Fibroblast of pulmonary artery (primary cell): ENCODE data around the gene CCDC77.

ENCODE experiments used
- DNase-seq: peaks from one replicate; pipeline ENCODE4 v3.0.0-alpha.2; 2010; ENCODE audit warnings: low read depth
- H3K4me3 ChIP-seq: replicated peaks from 2 replicates; pipeline ENCODE4 v1.5.1; 2011; ENCODE audit warnings: low read depth, mild to moderate bottlenecking, control low read depth, low read length, moderate library complexity
- CTCF ChIP-seq: IDR thresholded peaks from 2 replicates; pipeline ENCODE4 v1.5.1; 2011; ENCODE audit warnings: mild to moderate bottlenecking, control low read depth, low read length, inconsistent platforms; ENCODE audit errors: missing control alignments

Gene CCDC77

DNA sequence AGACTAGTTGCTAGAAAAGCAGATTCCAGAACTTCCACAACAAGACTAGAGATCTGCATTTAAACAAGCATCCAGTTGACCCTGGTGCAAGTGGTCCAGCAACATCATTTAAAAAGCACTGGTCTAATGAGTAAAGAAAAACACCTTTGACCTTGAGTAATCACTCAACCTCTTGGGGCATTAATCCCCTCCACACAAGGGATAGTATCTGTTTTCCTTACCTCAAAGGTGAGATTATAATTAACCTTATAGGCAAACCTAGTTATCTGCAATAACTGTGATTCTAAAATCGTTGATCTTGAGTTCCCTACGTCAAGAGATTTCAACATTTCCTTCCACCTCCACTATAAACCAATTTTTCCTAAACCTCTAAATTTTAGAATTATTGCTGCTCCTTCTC lies 13.4 kb upstream of the CCDC77 start:
- TF ChIP-seq CTCF = no peak
- DNase-seq = no peak
- peak overlapping the region; percentile 84 for H3K4me3 ChIP-seq

- DNase-seq = peak; percentile 10
- no peak for TF ChIP-seq CTCF
- peak overlapping the region; percentile 84 for H3K4me3 ChIP-seq
These were observed 12.8 kb upstream of the CCDC77 start for GRCh38 chr12:388541-389141.

- peak within 1 kb of the TSS; percentile 84 for H3K4me3 ChIP-seq
- no peak for TF ChIP-seq CTCF
- peak; percentile 95 for DNase-seq
These were observed 12.0 kb upstream of the CCDC77 start, which contains the start of gene KDM5A for GRCh38 chr12:389142-390096. KDM5A (minus strand) TSS chr12:389320; CDS start chr12:389091, 229 bp downstream.

DNA sequence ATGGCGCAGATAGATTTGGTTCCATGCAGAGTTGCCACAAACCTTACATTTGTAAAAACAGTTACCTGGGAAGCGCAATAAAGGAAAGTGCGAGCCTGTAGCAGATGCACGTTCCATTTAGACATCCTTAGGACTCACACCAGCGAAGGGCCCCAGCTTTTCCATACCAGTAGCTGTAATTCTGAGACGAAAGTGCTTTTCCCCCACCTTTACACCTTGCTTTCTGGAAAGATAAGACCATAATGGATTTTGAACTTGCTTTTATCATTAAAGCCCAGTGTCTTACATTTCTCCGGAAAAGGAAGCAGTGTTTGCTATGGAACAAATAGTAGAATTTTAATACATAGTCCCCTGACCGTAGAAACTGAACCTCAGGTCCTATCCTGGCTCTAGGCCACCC lies 616 bp upstream of the CCDC77 start:
- no peak for DNase-seq
- no peak for TF ChIP-seq CTCF
- peak overlapping the region; percentile 96 for H3K4me3 ChIP-seq

DNA sequence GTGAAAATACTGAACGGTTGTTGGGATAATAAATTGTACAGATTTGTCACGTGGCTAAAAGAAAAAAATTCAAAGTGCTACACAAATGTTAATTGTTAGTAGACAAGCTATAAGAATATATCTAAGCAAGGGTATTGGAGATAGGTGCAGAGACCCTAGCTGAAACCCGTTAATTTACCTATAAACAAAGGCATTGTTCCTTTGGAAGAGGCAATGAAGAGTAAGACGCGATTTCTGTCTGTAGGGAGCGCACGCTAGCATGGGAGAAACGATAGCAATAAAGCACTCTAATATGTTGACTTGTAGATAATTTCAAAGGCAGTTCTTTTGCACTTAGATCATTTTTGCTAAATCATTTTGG lies 565 bp downstream of the CCDC77 start:
- peak; percentile 49 for DNase-seq
- H3K4me3 ChIP-seq = peak overlapping the region; percentile 96
- peak; percentile 48 for TF ChIP-seq CTCF

- no peak for TF ChIP-seq CTCF
- no peak overlapping the region for H3K4me3 ChIP-seq
- DNase-seq = no peak
These were observed 13.4 kb downstream of the CCDC77 start for GRCh38 chr12:414859-415258.
